Lung (tissue), 12 donors: Measurements from ENCODE around the gene CES4A. TPM values are rescaled to one million over a fixed set of nuclear protein-coding genes. Genes with fewer than 3 reads are reported as not detected.

ENCODE experiments used
- ATAC-seq: fragments of 200-7000 bp; cut with Tn5 transposase; one replicate; pipeline ENCODE4 v1.9.1; 2020; ENCODE audit warnings: moderate number of reproducible peaks; ENCODE audit not compliant: insufficient read depth, low FRiP score
- DNase-seq, 3 donors: peaks; one replicate each; pipeline ENCODE4 v3.0.0-alpha.2; 2013 to 2017
- H3K27ac ChIP-seq, 2 donors: one replicate each; pipeline ENCODE4 v1.5.1; 2013; ENCODE audit warnings: mild to moderate bottlenecking in 2 of 2, moderate library complexity in 2 of 2, control low read depth in 1 of 2, inconsistent platforms in 1 of 2, low read depth in 1 of 2, low read length in 1 of 2
- H3K27me3 ChIP-seq, 3 donors: one replicate each; pipeline ENCODE4 v1.5.1; 2013; ENCODE audit warnings: low read length in 2 of 3; ENCODE audit not compliant: control insufficient read depth in 3 of 3, insufficient read depth in 3 of 3
- H3K36me3 ChIP-seq, 4 donors: one replicate each; pipeline ENCODE4 v1.5.1; 2013; ENCODE audit warnings: low read length in 4 of 4, mild to moderate bottlenecking in 1 of 4, moderate library complexity in 1 of 4; ENCODE audit not compliant: control insufficient read depth in 4 of 4, insufficient read depth in 4 of 4
- H3K4me1 ChIP-seq, 5 donors: one replicate each; pipeline ENCODE4 v1.5.1; 2013; ENCODE audit warnings: low read length in 5 of 5, mild to moderate bottlenecking in 2 of 5, moderate library complexity in 1 of 5; ENCODE audit not compliant: control insufficient read depth in 5 of 5, insufficient read depth in 5 of 5
- H3K4me3 ChIP-seq: one replicate; pipeline ENCODE4 v1.5.1; 2013; ENCODE audit warnings: mild to moderate bottlenecking, control low read depth, moderate library complexity
- H3K9ac ChIP-seq, 2 donors: one replicate each; pipeline ENCODE4 v1.5.1; 2013; ENCODE audit warnings: low read length in 2 of 2, control low read depth in 1 of 2; ENCODE audit not compliant: insufficient read depth in 1 of 2
- H3K9me3 ChIP-seq, 4 donors: one replicate each; pipeline ENCODE4 v1.5.1; 2013; ENCODE audit warnings: low read length in 3 of 4, mild to moderate bottlenecking in 1 of 4, moderate library complexity in 1 of 4; ENCODE audit not compliant: control insufficient read depth in 4 of 4, insufficient read depth in 3 of 4
- CTCF ChIP-seq: IDR thresholded peaks from 2 replicates; pipeline ENCODE4 v1.5.1; 2012; ENCODE audit warnings: mild to moderate bottlenecking; ENCODE audit errors: control extremely low read depth, extremely low read depth
- WGBS, 2 donors: extraction: QIAGEN DNeasy Blood & Tissue Kit; methylation state at CpG; one replicate each; pipeline ENCODE4 v1.1.7; 2013; 5-methylcytosine and 5-hydroxymethylcytosine counted together
- polyA plus RNA-seq, 2 donors: library from polyadenylated mRNA; stranded (reverse); fragments of 200-250 nt; gene quantifications; one replicate each; pipeline ENCODE4 v1.2.1, GENCODE V29; 2013
- total RNA-seq, 2 donors: library from RNA; depleted of rRNA in 1 of 2; stranded (reverse); fragments of >200 nt in 1 of 2; gene quantifications; one replicate each; pipeline ENCODE4 v1.2.1, GENCODE V29; 2014 to 2021
- donor health status: control.
- donor health status: control.
- donor health status: Bipolar disorder and iron deficiency.
- donor health status: healthy.
- donor health status: DM: yes; HTN: yes; CAD: no.

The CES4A gene
- total and polyA plus RNA-seq, 4 donors: 8.0 to 29.8 (median 13.6) TPM

GRCh38 chr16:67034487-67034886 is 46.1 kb downstream of the CES4A start:
- no peaks in the 10 kb centered on the region for H3K9me3 ChIP-seq
- H3K4me1 ChIP-seq: peaks cover 1 to 31% (median 8%) of the 10 kb centered on the region in 5 donors
- WGBS, 2 donors: 21 to 29% methylated on average over 4 of the region's 4 CpGs
- ATAC-seq: no peak
- no peak overlapping the region for H3K4me3 ChIP-seq
- TF ChIP-seq CTCF: no peak
- no peak overlapping the region for H3K27ac ChIP-seq
- peaks cover 0 to 5% (median 3%) of the 10 kb centered on the region in 4 donors for H3K36me3 ChIP-seq
- peak; percentile 24 to 62 (median 50) for DNase-seq
- H3K9ac ChIP-seq: no peak overlapping the region
- no peaks in the 10 kb centered on the region for H3K27me3 ChIP-seq

- WGBS, 2 donors: 46 to 75% methylated on average over 1 of the region's 1 CpG
- no peaks in the 10 kb centered on the region for H3K27me3 ChIP-seq
- H3K4me3 ChIP-seq: no peak overlapping the region
- TF ChIP-seq CTCF: no peak
- H3K9me3 ChIP-seq: no peaks in the 10 kb centered on the region
- H3K27ac ChIP-seq: no peak overlapping the region
- ATAC-seq: no peak
- DNase-seq: no peak
- no peak overlapping the region for H3K9ac ChIP-seq
- H3K4me1 ChIP-seq: peaks cover 1 to 31% (median 5%) of the 10 kb centered on the region in 5 donors
- H3K36me3 ChIP-seq: peaks cover 0 to 5% (median 3%) of the 10 kb centered on the region in 4 donors
Observed at GRCh38 chr16:67035364-67035763, 47.0 kb downstream of the CES4A start.

- Histone ChIP-seq H3K27ac (no peak overlapping the region), H3K9ac (no peak overlapping the region), H3K4me3 (no peak overlapping the region), H3K36me3 (peaks cover 0 to 9% (median 2%) of the 10 kb centered on the region in 4 donors), H3K27me3 (no peaks in the 10 kb centered on the region), H3K4me1 (peaks cover 0 to 22% (median 2%) of the 10 kb centered on the region in 5 donors), H3K9me3 (no peaks in the 10 kb centered on the region)
- 70 to 77% methylated on average over 5 of the region's 5 CpGs for WGBS, 2 donors
- TF ChIP-seq CTCF: no peak
- no peak for ATAC-seq
- no peak for DNase-seq
Observed at GRCh38 chr16:67036323-67036741, 47.9 kb downstream of the CES4A start.
